SH-SY5Y (cell line): ENCODE results near the gene NLK.

Source experiments
- GATA2 ChIP-seq: IDR thresholded peaks from 2 replicates; pipeline ENCODE4 v1.6.1; 2011; ENCODE audit warnings: mild to moderate bottlenecking, low read depth, low read length
- GATA3 ChIP-seq: IDR thresholded peaks from 2 replicates; pipeline ENCODE4 v1.6.1; 2011; ENCODE audit warnings: low read depth, mild to moderate bottlenecking, low read length, moderate library complexity

The NLK gene

GRCh38 chr17:28085766-28086165, 43.3 kb downstream of the NLK start:
- TF ChIP-seq GATA2 (no peak), GATA3 (no peak)

GRCh38 chr17:28086519-28086918, 44.0 kb downstream of the NLK start:
- TF ChIP-seq GATA2 (no peak), GATA3 (no peak)

GRCh38 chr17:28087743-28088142, 45.3 kb downstream of the NLK start:
- no peak for TF ChIP-seq GATA2
- TF ChIP-seq GATA3, result no peak

GRCh38 chr17:28090551-28090950, 48.1 kb downstream of the NLK start:
- TF ChIP-seq GATA3 (no peak), GATA2 (no peak)

- TF ChIP-seq GATA2 (no peak), GATA3 (no peak)
Measured at GRCh38 chr17:28092088-28092487, 49.6 kb downstream of the NLK start.

- TF ChIP-seq GATA2 (no peak), GATA3 (no peak)
Measured at GRCh38 chr17:28093999-28094716, 51.7 kb downstream of the NLK start.

- TF ChIP-seq GATA3, result no peak
- no peak for TF ChIP-seq GATA2
Measured at GRCh38 chr17:28096756-28097155, 54.3 kb downstream of the NLK start.

- TF ChIP-seq GATA2 (no peak), GATA3 (no peak)
Measured at GRCh38 chr17:28097254-28097653, 54.8 kb downstream of the NLK start.

GRCh38 chr17:28097901-28098300, 55.4 kb downstream of the NLK start:
- TF ChIP-seq GATA3, result no peak
- no peak for TF ChIP-seq GATA2

- TF ChIP-seq GATA2 (no peak), GATA3 (no peak)
Measured at GRCh38 chr17:28100251-28100650, 57.8 kb downstream of the NLK start.

GRCh38 chr17:28100936-28101335, 58.5 kb downstream of the NLK start:
- TF ChIP-seq GATA2 (no peak), GATA3 (no peak)

GRCh38 chr17:28101919-28102318, 59.4 kb downstream of the NLK start:
- TF ChIP-seq GATA2, result no peak
- no peak for TF ChIP-seq GATA3

GRCh38 chr17:28105501-28105900, 63.0 kb downstream of the NLK start:
- TF ChIP-seq GATA3 (no peak), GATA2 (no peak)

GRCh38 chr17:28110184-28110583, 67.7 kb downstream of the NLK start:
- TF ChIP-seq GATA3, result no peak
- TF ChIP-seq GATA2, result no peak

- no peak for TF ChIP-seq GATA3
Measured at GRCh38 chr17:28112181-28112580, 69.7 kb downstream of the NLK start.

GRCh38 chr17:28112606-28113005, 70.1 kb downstream of the NLK start:
- TF ChIP-seq GATA2 (no peak), GATA3 (no peak)
